HL-60 (cell line): Measurements from ENCODE around the gene TOMM40L.

Experiments used
- POLR2AphosphoS5 ChIP-seq: IDR thresholded peaks from 2 replicates; pipeline ENCODE4 v1.6.1; 2012; ENCODE audit warnings: low read depth
- TF ChIP-seq, protein P1 (sequence below): IDR thresholded peaks from one replicate; pipeline ENCODE4 v1.5.1; 2011; ENCODE audit warnings: low read length, control low read depth, inconsistent platforms; ENCODE audit not compliant: insufficient read depth
- TF ChIP-seq, protein P2 (sequence below): IDR thresholded peaks from 2 replicates; pipeline ENCODE4 v1.6.1; 2012; ENCODE audit warnings: low read depth; ENCODE audit not compliant: insufficient replicate concordance

DNA sequence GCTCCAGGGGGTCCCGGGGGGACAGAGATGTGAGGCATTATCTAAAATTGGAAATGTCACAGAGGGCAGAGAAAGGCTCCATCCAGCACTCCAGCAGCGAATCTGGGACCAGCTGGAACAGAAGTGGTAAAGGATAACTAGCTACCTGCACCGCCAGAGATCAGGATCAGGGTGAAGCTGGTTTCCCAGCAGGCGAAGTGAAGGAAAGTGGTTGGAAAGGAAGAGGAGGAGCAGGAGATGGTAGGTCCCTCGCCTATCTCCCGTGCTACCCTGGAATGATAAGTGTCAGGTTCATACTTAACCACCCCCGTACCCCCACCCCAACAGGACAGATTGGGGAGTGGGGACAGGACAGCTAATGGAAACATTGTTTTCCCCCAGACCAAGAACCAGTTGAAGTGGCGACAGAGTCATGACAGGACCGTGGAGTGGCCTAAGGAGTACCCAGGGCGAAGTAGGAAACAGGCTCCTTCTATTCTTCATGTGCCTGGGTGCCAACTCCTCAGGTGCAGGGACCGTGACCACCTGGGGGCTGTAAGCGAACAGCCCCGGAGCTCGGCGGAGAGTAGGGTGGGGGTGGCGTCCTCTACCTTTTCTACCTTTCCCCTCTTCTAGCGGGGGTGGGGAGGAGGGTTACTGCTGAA is 49.3 kb upstream of the TOMM40L start:
- TF ChIP-seq, protein P1, sequence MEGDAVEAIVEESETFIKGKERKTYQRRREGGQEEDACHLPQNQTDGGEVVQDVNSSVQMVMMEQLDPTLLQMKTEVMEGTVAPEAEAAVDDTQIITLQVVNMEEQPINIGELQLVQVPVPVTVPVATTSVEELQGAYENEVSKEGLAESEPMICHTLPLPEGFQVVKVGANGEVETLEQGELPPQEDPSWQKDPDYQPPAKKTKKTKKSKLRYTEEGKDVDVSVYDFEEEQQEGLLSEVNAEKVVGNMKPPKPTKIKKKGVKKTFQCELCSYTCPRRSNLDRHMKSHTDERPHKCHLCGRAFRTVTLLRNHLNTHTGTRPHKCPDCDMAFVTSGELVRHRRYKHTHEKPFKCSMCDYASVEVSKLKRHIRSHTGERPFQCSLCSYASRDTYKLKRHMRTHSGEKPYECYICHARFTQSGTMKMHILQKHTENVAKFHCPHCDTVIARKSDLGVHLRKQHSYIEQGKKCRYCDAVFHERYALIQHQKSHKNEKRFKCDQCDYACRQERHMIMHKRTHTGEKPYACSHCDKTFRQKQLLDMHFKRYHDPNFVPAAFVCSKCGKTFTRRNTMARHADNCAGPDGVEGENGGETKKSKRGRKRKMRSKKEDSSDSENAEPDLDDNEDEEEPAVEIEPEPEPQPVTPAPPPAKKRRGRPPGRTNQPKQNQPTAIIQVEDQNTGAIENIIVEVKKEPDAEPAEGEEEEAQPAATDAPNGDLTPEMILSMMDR = no peak
- TF ChIP-seq POLR2AphosphoS5 = no peak
- TF ChIP-seq, protein P2, sequence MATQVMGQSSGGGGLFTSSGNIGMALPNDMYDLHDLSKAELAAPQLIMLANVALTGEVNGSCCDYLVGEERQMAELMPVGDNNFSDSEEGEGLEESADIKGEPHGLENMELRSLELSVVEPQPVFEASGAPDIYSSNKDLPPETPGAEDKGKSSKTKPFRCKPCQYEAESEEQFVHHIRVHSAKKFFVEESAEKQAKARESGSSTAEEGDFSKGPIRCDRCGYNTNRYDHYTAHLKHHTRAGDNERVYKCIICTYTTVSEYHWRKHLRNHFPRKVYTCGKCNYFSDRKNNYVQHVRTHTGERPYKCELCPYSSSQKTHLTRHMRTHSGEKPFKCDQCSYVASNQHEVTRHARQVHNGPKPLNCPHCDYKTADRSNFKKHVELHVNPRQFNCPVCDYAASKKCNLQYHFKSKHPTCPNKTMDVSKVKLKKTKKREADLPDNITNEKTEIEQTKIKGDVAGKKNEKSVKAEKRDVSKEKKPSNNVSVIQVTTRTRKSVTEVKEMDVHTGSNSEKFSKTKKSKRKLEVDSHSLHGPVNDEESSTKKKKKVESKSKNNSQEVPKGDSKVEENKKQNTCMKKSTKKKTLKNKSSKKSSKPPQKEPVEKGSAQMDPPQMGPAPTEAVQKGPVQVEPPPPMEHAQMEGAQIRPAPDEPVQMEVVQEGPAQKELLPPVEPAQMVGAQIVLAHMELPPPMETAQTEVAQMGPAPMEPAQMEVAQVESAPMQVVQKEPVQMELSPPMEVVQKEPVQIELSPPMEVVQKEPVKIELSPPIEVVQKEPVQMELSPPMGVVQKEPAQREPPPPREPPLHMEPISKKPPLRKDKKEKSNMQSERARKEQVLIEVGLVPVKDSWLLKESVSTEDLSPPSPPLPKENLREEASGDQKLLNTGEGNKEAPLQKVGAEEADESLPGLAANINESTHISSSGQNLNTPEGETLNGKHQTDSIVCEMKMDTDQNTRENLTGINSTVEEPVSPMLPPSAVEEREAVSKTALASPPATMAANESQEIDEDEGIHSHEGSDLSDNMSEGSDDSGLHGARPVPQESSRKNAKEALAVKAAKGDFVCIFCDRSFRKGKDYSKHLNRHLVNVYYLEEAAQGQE = no peak
